Liver (tissue), 3 donors: ENCODE results near the gene USF2.

Source experiments
- HNF4A ChIP-seq, 2 donors: conservative IDR thresholded peaks; 2 replicates each; pipeline ENCODE4 v1.6.1; 2016; ENCODE audit warnings: antibody characterized with exemption in 2 of 2, mild to moderate bottlenecking in 2 of 2
- JUND ChIP-seq, 2 donors: IDR thresholded peaks; 2 replicates each; pipeline ENCODE4 v1.6.1; 2016; ENCODE audit warnings: antibody characterized with exemption in 2 of 2
- RAD21 ChIP-seq, 2 donors: IDR thresholded peaks; 2 replicates each; pipeline ENCODE4 v1.6.1; 2016; ENCODE audit warnings: antibody characterized with exemption in 2 of 2, mild to moderate bottlenecking in 2 of 2
- REST ChIP-seq: IDR thresholded peaks from 2 replicates; pipeline ENCODE4 v1.6.1; 2016; ENCODE audit warnings: antibody characterized with exemption, mild to moderate bottlenecking
- SP1 ChIP-seq: IDR thresholded peaks from 2 replicates; pipeline ENCODE4 v1.6.1; 2018; ENCODE audit warnings: antibody characterized with exemption, mild to moderate bottlenecking
- TF ChIP-seq, protein P1 (sequence below): fragments of 150-350 bp; IDR thresholded peaks from 2 replicates; pipeline ENCODE4 v1.5.1; 2017; ENCODE audit warnings: improper control_type of control experiment, low read depth, low read length; ENCODE audit not compliant: missing input control
- donor health status: healthy.
- donor health status: healthy.

GRCh38 chr19:35304036-35304435, 35.3 kb downstream of the USF2 start:
- TF ChIP-seq REST (no peak), JUND (IDR thresholded peaks at IDR 0.05) (no peak), RAD21 (IDR thresholded peaks at IDR 0.05) (no peak), SP1 (no peak), HNF4A (conservative IDR thresholded peaks at IDR 0.05) (no peak)
- TF ChIP-seq, protein P1, sequence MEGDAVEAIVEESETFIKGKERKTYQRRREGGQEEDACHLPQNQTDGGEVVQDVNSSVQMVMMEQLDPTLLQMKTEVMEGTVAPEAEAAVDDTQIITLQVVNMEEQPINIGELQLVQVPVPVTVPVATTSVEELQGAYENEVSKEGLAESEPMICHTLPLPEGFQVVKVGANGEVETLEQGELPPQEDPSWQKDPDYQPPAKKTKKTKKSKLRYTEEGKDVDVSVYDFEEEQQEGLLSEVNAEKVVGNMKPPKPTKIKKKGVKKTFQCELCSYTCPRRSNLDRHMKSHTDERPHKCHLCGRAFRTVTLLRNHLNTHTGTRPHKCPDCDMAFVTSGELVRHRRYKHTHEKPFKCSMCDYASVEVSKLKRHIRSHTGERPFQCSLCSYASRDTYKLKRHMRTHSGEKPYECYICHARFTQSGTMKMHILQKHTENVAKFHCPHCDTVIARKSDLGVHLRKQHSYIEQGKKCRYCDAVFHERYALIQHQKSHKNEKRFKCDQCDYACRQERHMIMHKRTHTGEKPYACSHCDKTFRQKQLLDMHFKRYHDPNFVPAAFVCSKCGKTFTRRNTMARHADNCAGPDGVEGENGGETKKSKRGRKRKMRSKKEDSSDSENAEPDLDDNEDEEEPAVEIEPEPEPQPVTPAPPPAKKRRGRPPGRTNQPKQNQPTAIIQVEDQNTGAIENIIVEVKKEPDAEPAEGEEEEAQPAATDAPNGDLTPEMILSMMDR, result no peak
